Left renal pelvis (tissue), 4 donors: Measurements from ENCODE around the gene ZFYVE28. TPM values are rescaled to one million over a fixed set of nuclear protein-coding genes. Genes with fewer than 3 reads are reported as not detected.

Experiments
- DNase-seq, 4 donors: peaks; one replicate each; pipeline ENCODE4 v3.0.0-alpha.2; 2013; ENCODE audit warnings: low read depth in 4 of 4, low spot score in 3 of 4
- polyA plus RNA-seq, 4 donors: library from polyadenylated mRNA; unstranded; fragments of 120-200 nt; gene quantifications; one replicate each; pipeline ENCODE4 v1.2.1, GENCODE V29; 2013; ENCODE audit not compliant: insufficient read length in 4 of 4

The ZFYVE28 gene
- polyA plus RNA-seq, 4 donors, result 1.7 to 2.9 (median 2.2) TPM

DNA sequence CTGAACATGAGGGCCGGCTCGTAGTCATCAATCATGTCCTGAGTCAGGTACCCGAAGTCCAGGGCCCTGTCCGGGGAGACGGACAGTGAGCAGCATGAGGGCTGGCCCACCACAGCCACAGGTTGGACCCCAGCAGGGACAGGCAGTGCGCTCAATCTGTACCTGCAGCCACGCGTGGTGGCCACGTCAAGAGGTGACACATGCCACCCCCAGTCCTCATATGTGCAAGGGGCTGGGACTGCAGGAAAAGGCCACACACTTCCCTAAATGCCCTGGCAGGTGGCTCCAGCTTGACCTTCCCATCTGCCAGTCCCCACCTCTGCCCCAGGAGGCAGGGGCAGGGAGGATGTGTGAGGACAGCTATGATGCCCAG, 82.7 kb downstream of the ZFYVE28 start:
- DNase-seq, result no peak

DNA sequence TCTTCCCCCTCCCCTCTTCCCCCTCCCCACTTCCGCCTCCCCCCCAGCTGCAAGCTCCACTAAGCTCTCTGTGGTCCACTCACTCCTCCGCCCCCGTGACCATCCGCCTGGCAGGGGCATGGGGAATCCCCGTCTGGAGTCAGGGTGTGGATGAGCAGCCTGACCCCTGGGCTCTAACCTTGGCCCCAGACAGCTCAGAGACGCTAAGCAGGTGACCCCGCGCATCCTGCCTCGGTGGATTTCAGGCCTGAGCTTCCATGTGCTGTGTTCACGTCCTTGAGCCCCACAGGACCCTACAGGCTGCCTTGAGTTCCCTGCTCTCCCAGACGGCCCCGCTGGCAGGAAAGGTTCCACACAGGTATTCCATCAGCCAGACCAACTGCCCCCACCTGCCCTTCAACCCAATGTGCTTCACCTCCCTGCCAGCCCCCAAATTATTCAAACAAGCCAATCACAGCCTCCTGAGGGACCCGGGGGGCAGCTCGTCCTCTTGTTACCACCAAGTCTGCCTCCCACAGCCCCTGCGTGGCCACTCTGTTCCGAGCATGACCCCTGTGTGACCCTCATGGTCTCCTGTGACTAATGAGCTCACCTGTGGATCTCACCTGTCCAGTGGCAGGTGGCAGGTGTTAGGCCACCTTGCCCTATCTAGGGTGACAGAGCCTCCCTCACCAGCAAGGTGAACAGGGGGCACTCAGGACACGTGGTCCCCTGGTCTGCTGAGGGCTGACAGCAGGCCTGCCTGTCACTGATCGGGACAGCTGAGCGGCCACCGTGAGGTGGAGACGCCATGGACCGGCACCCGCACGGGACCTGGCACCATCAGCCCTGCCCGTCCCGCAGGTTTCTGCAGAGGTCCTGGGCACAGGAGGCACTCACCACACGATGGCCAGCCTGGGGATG, 83.4 kb downstream of the ZFYVE28 start:
- no peak for DNase-seq

DNA sequence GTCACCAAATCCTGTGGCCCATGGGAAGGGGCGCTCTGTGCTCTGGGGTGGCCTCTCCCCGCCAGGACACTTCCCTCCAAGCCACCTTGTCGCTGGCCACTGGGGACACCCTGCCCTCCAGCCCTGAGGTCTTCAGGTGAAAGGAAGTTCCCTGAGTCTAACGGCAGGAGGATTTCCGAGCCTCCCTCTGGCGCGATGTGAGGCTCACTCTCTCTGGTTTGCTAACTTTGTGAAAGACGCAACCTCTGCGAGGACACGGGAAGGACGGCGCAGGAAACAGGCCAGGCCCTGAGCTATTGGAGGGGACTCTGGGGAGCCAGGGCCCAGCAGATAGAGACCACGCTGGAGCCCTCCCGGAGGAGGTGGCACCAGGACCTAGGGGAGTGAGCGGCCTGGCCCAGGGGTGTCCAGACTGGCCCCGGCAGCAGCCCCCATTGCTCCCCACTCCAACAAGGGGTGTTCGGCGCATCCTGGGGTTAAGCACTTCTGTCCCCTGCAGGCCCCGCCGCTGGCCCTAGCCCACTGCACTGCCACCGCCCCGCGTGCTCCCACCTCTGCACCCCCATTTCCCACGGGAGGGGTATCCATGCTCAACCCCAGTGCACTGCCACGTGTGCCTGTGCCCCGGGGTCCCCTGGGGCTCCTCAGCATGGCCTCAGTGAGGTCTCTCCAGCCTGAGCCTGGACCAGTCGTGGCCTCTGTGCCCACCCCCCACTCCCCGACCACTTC, 84.4 kb downstream of the ZFYVE28 start:
- no peak for DNase-seq

DNA sequence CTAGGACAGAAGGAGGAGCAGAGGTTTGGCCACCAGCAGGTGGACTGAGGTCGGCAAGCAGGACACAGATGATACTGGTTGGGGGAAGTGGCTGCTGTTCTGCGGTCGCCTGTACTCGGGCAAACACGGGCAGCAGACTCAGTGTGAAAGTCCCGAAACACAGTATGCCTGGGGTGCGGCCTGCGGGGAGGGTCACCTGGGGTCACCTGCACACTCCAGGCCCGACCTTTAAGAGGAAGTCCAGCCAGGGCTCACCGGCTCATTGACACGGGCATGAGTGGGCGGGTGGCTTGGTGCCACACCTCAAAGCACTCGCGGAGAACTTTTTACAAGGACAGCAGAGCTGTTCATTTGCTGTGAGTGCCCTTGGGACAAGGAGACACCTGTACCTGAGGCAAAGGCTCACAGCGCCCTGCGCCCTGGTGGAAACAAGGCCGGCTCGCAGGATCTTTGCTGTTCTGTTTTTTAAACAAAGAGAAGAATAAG, 85.0 kb downstream of the ZFYVE28 start:
- DNase-seq, result no peak

DNA sequence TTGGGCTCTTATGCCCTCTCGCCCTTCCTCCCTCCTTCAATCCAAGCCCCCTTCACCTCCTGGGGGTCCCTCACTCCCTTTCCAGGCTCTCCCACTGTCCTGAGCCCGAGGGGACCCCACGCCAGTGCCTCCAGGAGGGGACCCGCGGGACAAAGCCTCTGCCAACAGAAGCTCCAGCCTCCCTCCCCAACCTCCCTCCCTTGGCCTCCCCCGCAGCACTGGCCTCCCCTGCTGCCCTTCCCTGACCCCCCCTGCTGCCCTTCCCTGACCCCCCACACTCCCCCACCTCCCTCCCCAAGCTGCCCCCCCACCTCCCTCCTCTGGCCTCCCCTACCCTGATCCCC, 85.5 kb downstream of the ZFYVE28 start:
- DNase-seq, result no peak

DNA sequence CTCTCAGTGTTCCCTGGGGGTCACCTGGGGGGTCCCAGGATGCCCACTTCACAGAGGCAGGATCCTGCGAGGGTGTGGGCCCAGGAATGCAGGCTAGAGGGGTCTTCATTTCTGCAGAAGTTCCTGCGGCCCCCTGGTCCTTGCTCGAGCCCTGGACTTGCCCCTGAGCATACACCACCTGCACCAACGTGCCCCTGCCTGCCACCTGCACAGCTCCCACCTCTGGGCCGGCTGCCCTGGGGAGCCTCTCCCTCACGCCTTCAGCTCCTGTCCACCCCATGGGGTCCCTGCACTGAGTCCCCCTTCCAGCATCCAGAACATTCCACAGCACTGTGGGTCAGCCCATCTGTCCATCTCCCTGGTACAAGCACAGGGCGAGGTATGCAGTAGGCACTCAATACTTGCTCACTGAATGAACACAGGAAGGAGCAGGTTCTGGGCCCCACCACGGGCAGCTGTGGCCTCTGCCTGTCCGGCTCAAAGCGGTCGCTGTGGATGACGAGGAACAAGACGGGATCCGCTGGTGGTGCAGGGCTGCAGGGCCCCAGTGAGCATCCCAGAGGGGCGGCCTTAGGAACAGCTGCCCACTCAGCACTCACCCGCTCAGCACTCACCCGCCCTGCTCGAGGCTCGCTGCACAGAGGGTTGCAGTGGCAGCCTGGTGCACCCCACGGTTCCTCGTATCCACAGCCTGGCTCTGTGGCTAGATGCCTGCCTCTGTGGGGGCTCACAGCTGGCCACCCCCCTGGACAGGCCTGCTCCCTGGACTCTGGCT, 86.1 kb downstream of the ZFYVE28 start:
- DNase-seq, result no peak

DNA sequence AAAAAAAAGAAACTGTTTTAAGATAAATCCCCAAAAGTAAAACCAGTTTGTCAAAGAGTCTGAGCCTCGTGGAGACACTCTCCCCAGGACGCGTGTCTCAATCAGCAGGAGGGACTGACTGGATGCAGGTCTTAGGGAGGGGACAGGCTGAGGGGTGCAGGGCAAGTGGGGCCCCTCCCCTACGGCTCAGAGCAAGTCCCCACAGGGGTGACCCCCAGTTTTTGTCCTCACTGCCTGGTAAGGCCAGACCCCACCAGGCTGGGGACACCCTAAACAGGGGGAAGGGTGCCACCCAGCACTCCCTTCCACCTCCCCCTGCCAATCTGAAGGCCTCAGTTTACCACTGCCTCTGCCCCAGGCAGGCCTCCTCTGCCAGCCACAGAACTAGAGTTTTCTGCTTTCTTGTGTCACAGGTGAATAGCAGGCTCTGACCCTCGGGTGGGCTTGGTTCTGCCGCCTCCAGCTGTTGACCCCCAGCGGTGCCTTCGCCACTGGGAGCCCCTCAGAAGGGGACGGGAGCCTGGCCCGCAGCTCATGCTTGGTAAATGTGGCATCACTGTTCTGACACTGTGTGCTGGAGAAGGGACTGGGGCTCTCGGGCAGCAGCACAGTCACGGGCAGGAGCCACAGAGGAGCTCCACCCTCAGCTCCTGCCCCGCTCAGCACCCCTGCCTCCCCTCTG, 86.8 kb downstream of the ZFYVE28 start:
- DNase-seq, result no peak

DNA sequence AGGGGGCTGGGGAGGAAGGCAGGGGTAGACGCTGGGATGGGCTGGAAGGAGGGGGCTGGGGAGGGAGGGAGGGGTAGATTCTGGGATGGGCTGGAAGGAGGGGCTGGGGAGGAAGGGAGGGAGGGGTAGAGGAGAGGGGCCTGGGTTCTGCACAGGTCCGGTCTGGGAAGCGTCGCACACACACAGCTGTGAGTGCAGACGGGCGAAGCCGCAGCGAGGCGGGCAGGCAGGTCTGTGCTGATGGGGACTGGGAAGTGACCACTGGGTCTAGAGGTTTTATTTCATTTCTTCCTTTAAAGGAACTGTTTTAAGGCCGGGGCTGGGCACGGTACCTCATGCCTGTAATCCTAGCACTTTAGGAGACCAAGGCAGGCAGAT, 87.4 kb downstream of the ZFYVE28 start:
- DNase-seq, result no peak

DNA sequence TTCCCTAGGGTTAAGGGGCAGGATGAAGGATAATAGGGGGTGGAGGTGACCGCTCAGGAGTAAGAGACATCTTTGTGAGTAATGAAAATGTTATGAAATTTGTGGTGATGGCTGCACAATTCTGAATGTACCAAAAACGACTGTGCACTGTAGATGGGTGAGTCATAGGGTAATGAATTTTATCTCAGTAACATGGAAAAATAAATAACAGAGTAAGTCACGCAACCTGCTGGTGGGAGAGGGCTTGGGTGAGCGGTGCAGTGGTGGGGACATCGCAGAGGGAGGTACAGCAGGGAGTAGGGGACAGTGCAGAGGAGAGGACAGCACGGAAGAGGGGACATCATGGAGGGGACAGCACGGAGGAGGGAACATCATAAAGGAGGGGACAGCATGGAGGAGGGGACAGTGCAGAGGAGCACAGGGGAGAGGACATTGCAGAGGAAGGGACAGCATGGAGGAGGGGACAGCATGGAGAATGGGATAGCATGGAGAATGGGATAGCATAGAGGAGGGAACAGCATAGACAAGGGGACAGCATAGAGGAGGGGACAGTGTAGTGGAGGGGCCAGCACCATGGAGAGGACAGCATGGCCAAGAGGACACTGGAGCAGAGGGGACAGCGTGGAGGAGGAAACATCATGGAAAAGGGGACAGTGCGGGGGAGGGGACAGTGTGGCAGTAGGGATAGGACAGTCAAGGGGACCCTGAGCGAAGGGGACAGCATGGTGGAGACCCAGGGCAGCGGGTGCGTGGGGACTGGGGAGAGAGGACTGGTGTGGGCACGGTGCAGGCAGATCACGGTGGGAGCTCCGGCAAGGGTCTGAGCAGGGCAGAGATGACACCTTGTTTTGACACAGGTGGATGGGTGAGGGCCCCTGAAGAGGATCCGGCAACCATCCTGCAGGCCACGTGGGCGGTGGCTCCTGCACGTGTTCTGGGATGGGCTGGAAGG, 88.1 kb downstream of the ZFYVE28 start:
- no peak for DNase-seq

DNA sequence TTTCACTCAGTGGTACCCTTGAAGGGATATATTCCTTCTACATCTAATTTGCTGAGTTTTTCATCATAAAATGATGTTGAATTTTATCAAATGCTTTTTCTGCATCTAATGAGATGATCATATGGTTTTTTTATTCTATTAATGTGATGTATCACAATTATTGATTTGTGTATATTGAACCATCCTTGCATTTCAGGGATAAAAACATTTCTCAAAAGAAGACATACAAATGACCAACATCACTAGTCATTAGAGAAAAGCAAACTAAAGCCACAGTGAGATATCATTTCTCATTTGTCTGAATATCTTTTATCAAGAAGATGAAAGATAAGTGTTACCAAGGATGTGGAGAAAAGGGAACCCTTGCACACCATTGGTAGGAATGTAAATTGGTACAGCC, 90.9 kb downstream of the ZFYVE28 start:
- DNase-seq, result no peak

DNA sequence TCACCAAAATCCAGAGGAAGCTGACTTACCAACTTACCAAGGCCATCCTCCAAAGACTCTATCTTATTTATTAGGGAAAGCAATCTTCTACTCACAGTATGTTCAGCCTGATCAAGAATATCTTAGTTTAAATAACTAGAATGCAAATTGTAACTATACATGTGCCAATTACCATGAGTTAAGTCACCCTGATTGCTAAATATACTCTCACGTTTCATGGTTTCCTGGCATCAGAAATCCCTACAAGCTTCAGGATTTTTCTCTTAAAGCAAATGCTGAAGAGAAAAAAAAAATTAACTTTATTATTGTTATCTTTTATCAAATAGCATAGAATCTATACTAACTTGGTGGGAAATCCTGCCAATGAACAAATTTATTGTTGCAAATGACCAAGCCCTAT, 93.6 kb downstream of the ZFYVE28 start:
- no peak for DNase-seq

DNA sequence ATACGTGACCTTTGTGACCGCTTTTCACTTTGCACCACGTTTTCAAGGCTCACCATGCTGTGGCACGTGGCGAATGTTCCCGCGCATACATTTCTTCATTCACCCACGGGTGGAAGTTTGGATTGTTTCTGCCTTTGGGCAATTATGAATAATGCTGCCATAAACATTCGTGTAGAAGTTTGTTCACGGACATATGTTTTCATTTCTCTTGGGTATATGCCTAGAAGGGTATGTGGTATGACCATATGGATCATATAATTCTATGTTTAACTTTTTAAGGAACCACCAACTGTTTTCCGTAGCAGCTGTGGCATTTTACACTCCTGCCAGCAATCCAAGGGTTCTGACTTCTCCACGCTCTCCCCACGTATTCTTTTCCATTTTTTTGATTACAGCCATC, 95.6 kb downstream of the ZFYVE28 start:
- no peak for DNase-seq

DNA sequence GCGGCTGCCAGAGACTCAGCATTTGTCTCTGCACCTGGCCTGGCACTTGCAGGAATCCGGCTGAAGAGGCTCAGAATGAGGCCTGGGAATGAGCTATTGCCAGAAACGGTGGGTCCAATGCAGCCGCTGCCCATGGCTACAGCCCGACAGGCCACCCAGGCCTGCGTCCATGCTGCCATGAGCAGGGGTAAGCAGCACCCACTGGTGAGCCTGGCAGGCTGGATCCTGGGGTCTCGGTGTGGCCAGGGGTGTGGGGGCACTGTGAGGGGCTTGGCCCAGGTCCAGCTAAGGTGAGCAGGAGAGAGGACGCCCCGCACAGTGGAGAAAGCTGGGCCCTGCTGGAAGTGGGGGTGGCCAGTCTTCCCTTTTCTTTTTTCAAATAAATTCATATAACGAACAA, 96.2 kb downstream of the ZFYVE28 start:
- no peak for DNase-seq

DNA sequence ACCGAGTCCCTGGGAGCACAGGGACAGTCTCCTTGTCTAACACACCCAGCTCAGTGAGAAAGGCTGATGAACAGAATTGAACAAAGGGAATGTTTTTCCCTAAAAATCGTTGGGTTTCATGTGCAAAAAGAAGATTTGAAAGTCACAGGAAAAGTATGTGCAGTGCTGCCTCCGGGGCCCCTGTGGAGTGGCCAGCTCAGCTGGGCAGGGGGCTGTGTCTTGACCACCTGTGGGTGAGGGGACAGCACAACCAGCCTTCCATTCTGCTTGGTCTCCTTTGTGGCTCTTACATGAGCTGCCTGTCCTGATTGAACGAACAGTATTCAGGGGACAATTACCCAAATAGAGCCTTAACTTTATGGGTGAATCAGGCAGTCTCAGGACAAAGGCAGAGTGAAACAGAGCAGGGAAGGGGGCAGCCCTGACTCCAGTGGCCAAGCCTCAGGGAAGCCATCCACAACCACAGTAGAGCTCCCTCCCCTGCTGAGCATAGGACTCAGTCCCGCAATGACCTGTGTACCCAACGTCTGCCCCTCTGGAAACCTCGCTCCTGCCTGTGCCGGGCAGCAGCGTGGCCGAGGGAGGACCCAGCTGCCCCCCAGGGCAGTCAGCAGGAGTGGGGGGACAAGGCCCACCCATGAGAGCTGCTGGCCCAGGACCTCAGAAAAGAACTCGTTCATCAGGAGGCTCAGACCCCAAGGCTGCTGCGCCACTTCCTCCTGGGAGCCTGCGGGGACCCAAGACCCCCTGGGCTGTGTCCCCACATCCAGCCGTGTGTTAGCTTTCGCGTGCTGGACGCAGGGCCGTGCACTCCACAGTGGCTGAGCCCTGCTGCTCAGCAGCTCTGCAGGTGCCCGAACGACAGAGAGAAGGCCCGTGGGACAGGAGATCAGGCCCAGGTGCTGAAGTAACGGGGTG, 96.9 kb downstream of the ZFYVE28 start:
- DNase-seq, result no peak

DNA sequence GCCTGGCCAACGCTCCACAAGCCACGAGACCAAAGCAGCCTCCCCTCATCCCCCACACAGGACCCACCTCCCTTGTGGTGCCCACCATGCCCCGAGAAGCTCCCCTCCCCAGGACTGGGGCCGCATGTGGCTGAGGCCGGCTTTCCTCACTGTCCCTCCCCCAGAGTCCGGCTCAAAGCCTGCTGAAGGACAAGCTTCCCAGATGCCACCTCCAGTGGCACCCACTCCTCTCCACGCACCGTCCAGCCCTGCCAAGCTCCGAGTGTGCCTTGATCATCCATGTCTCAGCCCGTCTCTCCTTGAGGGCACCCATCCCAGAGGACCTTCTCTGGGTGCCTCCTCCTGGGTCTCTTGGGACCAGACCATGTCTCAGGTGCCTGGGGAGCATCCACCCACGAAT, 97.7 kb downstream of the ZFYVE28 start:
- DNase-seq, result no peak

DNA sequence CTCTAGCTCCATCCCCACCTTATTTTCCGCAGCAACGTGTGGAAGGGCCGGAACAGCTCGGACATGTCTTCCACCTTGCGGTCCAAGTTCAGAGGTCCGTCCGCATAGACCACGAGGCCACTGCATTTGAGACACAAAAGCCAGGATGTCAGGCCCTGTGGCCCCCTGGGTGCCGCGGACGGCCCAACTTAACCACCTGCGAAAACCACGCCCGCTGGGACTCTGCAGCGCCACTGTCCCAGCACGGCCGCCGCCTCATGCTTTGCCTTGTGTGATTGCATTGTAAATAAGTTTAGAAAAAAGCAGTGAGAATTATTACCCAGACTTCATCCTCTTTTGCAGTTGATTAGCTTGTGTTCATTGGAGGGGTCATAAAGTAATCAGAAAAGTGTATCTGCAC, 98.3 kb downstream of the ZFYVE28 start:
- DNase-seq, result no peak

DNA sequence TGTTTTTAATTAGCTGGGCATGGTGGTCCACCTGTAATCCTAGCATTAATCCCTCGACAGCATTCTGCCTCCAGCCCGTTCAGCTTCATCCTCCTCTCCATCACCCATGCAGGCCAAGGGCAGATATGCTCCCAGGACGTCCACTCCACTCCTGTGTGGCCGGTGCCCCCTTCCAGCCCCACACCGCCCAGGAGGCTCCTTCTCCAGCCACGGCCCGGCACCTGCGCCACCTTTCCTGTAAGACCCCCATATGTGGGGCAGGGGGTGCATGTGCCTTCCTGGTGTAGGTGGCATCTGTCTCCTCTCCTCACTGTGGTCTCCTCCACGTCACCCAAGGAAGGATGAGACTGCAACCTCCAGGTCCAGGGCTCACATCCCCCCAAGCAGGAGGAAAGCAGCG, 99.6 kb downstream of the ZFYVE28 start:
- no peak for DNase-seq

DNA sequence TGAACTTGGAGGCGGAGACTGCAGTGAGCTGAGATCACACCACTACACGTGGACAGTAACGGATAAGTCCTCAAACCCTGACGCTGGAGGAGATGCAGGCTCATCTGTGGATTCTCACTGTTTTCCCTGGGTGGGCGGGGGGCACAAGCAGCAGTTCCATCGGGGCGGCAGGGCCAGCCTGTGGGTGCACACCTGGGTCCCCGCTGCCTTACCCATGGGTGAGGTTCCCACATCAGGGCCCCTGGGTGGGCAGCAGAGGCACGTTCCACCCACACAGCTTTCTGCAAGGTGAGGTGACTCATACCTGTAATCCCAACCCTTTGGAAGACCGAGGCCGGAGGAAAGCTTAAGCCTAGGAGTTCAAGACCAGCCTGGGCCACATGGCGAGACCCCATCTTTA, 100.0 kb downstream of the ZFYVE28 start:
- no peak for DNase-seq

DNA sequence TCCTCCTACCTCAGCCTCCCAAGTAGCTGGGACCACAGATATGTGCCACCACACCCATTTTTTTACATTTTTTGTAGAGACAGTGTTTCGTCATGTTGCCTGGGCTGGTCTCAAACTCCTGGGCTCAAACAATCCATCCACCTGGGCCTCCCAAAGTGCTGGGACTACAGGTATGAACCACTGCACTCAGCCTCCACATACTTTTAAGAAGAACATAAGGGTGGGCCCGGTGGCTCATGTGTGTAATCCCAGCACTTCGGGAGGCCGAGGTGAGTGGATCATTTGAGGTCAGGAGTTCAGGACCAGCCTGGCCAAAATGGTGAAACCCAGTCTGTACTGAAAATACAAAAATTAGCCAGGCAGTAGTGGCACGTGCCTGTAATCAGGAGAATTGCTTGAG, 105.1 kb downstream of the ZFYVE28 start:
- DNase-seq, result no peak
